K562 (cell line): ENCODE results near the gene AMMECR1L. TPM values are rescaled to one million over a fixed set of nuclear protein-coding genes. Genes with fewer than 3 reads are reported as not detected.
A peak's percentile ranks its signal among the peaks of the same experiment; 100 is the strongest.

ENCODE experiments used
- AFF1 ChIP-seq, 2 experiments: fragments of 450-650 bp; IDR thresholded peaks; 2 replicates each; pipeline ENCODE4 v1.6.1; 2018; ENCODE audit warnings: mild to moderate bottlenecking in 2 of 2, low read depth in 1 of 2; ENCODE audit not compliant: partially characterized antibody in 2 of 2
- ATF1 ChIP-seq, 2 experiments: fragments of 450-650 bp in 1 of 2; IDR thresholded peaks; 2 replicates each; pipeline ENCODE4 v1.6.1; 2016; ENCODE audit warnings: missing compliant biosample characterization in 1 of 2, missing genetic modification characterization in 1 of 2
- L3MBTL2 ChIP-seq: fragments of 450-650 bp; IDR thresholded peaks from 2 replicates; pipeline ENCODE4 v1.6.1; 2016; ENCODE audit warnings: mild to moderate bottlenecking, moderate library complexity
- MEIS2 ChIP-seq: fragments of 450-650 bp; IDR thresholded peaks from 2 replicates; pipeline ENCODE4 v1.6.1; 2014; ENCODE audit warnings: mild to moderate bottlenecking; ENCODE audit not compliant: partially characterized antibody
- MTA2 ChIP-seq: fragments of 450-650 bp; IDR thresholded peaks from 2 replicates; pipeline ENCODE4 v1.6.1; 2016; ENCODE audit warnings: low read depth
- PTTG1 ChIP-seq: fragments of 450-650 bp; IDR thresholded peaks from 2 replicates; pipeline ENCODE4 v1.6.1; 2016; ENCODE audit warnings: low read depth, mild to moderate bottlenecking, missing genetic modification characterization, missing compliant biosample characterization
- ZNF445 ChIP-seq: fragments of 250-450 bp; sonication (Bioruptor Pico); IDR thresholded peaks from 2 replicates; pipeline ENCODE4 v1.4.0; 2020; ENCODE audit warnings: low read depth, mild to moderate bottlenecking, moderate library complexity
- polyA plus RNA-seq, 8 experiments: library from polyadenylated mRNA; depleted of rRNA in 4 of 8; stranded (reverse) in 5 of 8; unstranded in 3 of 8; fragments of >200 nt; fragmentation: Nextera tagmentation in 2 of 8; fragmentation: Illumina TruSeq in 1 of 8; extraction: Ambion mirVana in 2 of 8; extraction: Trizol in 1 of 8; gene quantifications; 2 replicates each; pipeline versions ENCODE4 v1.2.1 to v1.2.3, GENCODE V29; 2011 to 2014; ENCODE audit warnings: inconsistent platforms in 1 of 8, missing spikeins in 1 of 8
- total RNA-seq, 7 experiments: library from RNA; depleted of rRNA in 6 of 7; stranded (reverse); fragments of >200 nt in 6 of 7; fragmentation: Illumina TruSeq in 2 of 7; extraction: Trizol in 2 of 7; gene quantifications; 2 replicates each; pipeline versions ENCODE4 v1.2.1 to v1.2.3, GENCODE V29; 2011 to 2021; ENCODE audit warnings: low replicate concordance in 1 of 7

The AMMECR1L gene
- total and polyA plus RNA-seq, 9 of the 15 experiments (the other 6 are each of a cell fraction or from before 2014, with no cell fraction given) = 3.7 to 15.3 (median 9.1) TPM

GRCh38 chr2:127859712-127860085 lies 26.1 kb downstream of the AMMECR1L start (continued):
- TF ChIP-seq PTTG1 (no peak), L3MBTL2 (peak; percentile 63), ZNF445 (CRISPR knock-in tag) (no peak), MTA2 (no peak), ATF1 (CRISPR knock-in tag; IDR thresholded peaks at IDR 0.05) (no peak), ATF1 (tag; IDR thresholded peaks at IDR 0.05) (peak; percentile 19; the same call in 1 of the 2 replicates), AFF1 (IDR thresholded peaks at IDR 0.05; ENCODE audit: low read depth in 1 of 2, partially characterized antibody in 2 of 2) (no peak), MEIS2 (peak; percentile 77)
- TF ChIP-seq, all 486 proteins: peak for 18
